GM23338 (cell line): Measurements from ENCODE around the gene PRUNE1. TPM values are rescaled to one million over a fixed set of nuclear protein-coding genes. Genes with fewer than 3 reads are reported as not detected.

Experiments used
- ATAC-seq: fragments of 200-7000 bp; cut with Tn5 transposase; 3 replicates; pipeline ENCODE4 v1.9.1; 2020
- DNase-seq: peaks from one replicate; pipeline ENCODE4 v3.0.0-alpha.2; 2015; ENCODE audit warnings: low spot score
- H2AFZ ChIP-seq: fragments of 200-600 bp; sonication (generic); 2 replicates; pipeline ENCODE4 v1.8.0; 2016; ENCODE audit warnings: antibody characterized with exemption, mild to moderate bottlenecking, moderate library complexity
- H3F3A ChIP-seq: fragments of 200-600 bp; sonication (generic); replicated peaks from 2 replicates; pipeline ENCODE4 v1.8.0; 2017; ENCODE audit warnings: antibody characterized with exemption, mixed run types, low read depth
- H3K27ac ChIP-seq: fragments of 200-600 bp; sonication (generic); 2 replicates; pipeline ENCODE4 v1.6.1; 2016; ENCODE audit warnings: low read depth
- H3K27me3 ChIP-seq: fragments of 200-600 bp; sonication (generic); 2 replicates; pipeline ENCODE4 v1.8.0; 2016; ENCODE audit warnings: mild to moderate bottlenecking, mixed run types, moderate library complexity; ENCODE audit not compliant: insufficient read depth
- H3K36me3 ChIP-seq: fragments of 200-600 bp; sonication (generic); 2 replicates; pipeline ENCODE4 v1.8.0; 2016; ENCODE audit warnings: mild to moderate bottlenecking; ENCODE audit not compliant: insufficient read depth
- H3K4me1 ChIP-seq: fragments of 200-600 bp; sonication (generic); 2 replicates; pipeline ENCODE4 v1.8.0; 2016; ENCODE audit warnings: mild to moderate bottlenecking, moderate library complexity; ENCODE audit not compliant: insufficient read depth
- H3K4me2 ChIP-seq: fragments of 200-600 bp; sonication (generic); 2 replicates; pipeline ENCODE4 v1.7.1; 2017; ENCODE audit warnings: mixed run types
- H3K4me3 ChIP-seq: fragments of 200-600 bp; sonication (generic); 2 replicates; pipeline ENCODE4 v1.6.1; 2016; ENCODE audit warnings: mixed run types
- H3K79me2 ChIP-seq: fragments of 200-600 bp; sonication (generic); replicated peaks from 2 replicates; pipeline ENCODE4 v1.8.0; 2017; ENCODE audit warnings: mild to moderate bottlenecking; ENCODE audit not compliant: insufficient read depth
- H3K9me2 ChIP-seq: fragments of 200-600 bp; sonication (generic); 2 replicates; pipeline ENCODE4 v1.8.0; 2017; ENCODE audit not compliant: insufficient read depth
- H4K20me1 ChIP-seq: fragments of 200-600 bp; sonication (generic); replicated peaks from 2 replicates; pipeline ENCODE4 v1.8.0; 2017; ENCODE audit warnings: mild to moderate bottlenecking; ENCODE audit not compliant: insufficient read depth
- H3K27ac Mint-ChIP-seq: 2 replicates; pipeline ENCODE4 v1.8.0; 2020; ENCODE audit warnings: inconsistent platforms, mild to moderate bottlenecking, moderate library complexity, mixed read lengths
- H3K27me3 Mint-ChIP-seq: 3 replicates; pipeline ENCODE4 v1.8.0; 2022; ENCODE audit warnings: low read depth, mild to moderate bottlenecking, moderate library complexity, mixed read lengths, inconsistent platforms; ENCODE audit not compliant: insufficient read depth, poor library complexity
- H3K36me3 Mint-ChIP-seq: 3 replicates; pipeline ENCODE4 v1.8.0; 2021; ENCODE audit warnings: low read depth, mild to moderate bottlenecking, inconsistent platforms, moderate library complexity, mixed read lengths
- H3K4me1 Mint-ChIP-seq: 3 replicates; pipeline ENCODE4 v1.8.0; 2020; ENCODE audit warnings: mild to moderate bottlenecking, inconsistent platforms, mixed read lengths
- H3K4me3 Mint-ChIP-seq: 3 replicates; pipeline ENCODE4 v1.8.0; 2021; ENCODE audit warnings: moderate library complexity, mild to moderate bottlenecking, inconsistent platforms, mixed read lengths
- H3K9me3 Mint-ChIP-seq: 3 replicates; pipeline ENCODE4 v1.8.0; 2020; ENCODE audit warnings: moderate library complexity, mild to moderate bottlenecking, inconsistent platforms, mixed read lengths
- CREB1 ChIP-seq: fragments of 250-450 bp; sonication (Bioruptor Pico); IDR thresholded peaks from 2 replicates; pipeline ENCODE4 v1.5.0; 2020; ENCODE audit warnings: low read depth, mild to moderate bottlenecking, moderate library complexity
- EZH2phosphoT487 ChIP-seq: fragments of 200-600 bp; sonication (generic); IDR thresholded peaks from one replicate; pipeline ENCODE4 v1.8.1; 2018; ENCODE audit warnings: antibody characterized with exemption; ENCODE audit not compliant: unreplicated experiment
- POLR2AphosphoS5 ChIP-seq: IDR thresholded peaks from 2 replicates; pipeline ENCODE4 v1.6.1; 2016; ENCODE audit warnings: antibody characterized with exemption, low read depth
- ZNF331 ChIP-seq: fragments of 250-450 bp; sonication (Bioruptor Pico); IDR thresholded peaks from 2 replicates; pipeline ENCODE4 v1.5.0; 2020; ENCODE audit warnings: low read depth, mild to moderate bottlenecking, moderate library complexity
- polyA plus RNA-seq: library from polyadenylated mRNA; unstranded; fragments of >200 nt; fragmentation: Nextera tagmentation; extraction: Ambion mirVana; gene quantifications from 2 replicates; pipeline ENCODE4 v1.2.1, GENCODE V29; 2016
- total RNA-seq: library from RNA; depleted of rRNA; stranded (reverse); fragments of >200 nt; shearing (Covaris generic); gene quantifications from 2 replicates; pipeline ENCODE4 v1.2.3, GENCODE V29; 2014
- TF ChIP-seq, protein P1 (sequence below): fragments of 250-450 bp; sonication (Bioruptor Pico); IDR thresholded peaks from 2 replicates; pipeline ENCODE4 v1.5.0; 2020; ENCODE audit warnings: mild to moderate bottlenecking, moderate library complexity
- TF ChIP-seq, protein P2 (sequence below): IDR thresholded peaks from one replicate; pipeline ENCODE4 v1.6.1; 2018; ENCODE audit warnings: antibody characterized with exemption; ENCODE audit not compliant: unreplicated experiment
- TF ChIP-seq, protein P3 (sequence below), 2 experiments: fragments of 200-600 bp in 1 of 2; sonication (generic) in 1 of 2; conservative IDR thresholded peaks; 2 replicates each; pipeline versions ENCODE4 v1.5.1 to v1.6.1; 2016 to 2017; ENCODE audit warnings: antibody characterized with exemption in 2 of 2, low read depth in 2 of 2, mild to moderate bottlenecking in 2 of 2, moderate library complexity in 1 of 2
- TF ChIP-seq, protein P4 (sequence below): IDR thresholded peaks from 2 replicates; pipeline ENCODE4 v1.6.1; 2016; ENCODE audit warnings: antibody characterized with exemption

PRUNE1 gene
- total and polyA plus RNA-seq, 2 experiments from 2014 or later: 14.7 to 33.2 TPM

DNA sequence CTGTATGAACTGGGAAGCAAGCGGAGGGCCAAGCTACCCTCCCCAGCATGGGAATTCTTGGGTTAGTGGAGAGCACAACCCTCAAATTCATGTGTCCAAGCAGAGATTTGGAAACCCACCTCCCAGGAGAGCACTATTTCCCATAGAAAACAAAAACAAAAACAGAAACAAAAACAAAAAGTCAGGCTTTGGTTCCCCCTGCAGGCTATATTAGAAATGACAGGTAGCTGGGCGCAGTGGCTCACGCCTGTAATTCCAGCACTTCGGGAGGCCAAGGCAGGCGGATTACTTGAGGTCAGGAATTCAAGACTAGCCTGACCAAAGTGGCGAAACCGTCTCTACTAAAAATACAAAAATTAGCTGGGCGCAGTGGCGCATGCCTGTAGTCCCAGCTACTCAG is 12.4 kb upstream of the PRUNE1 start:
- no peak overlapping the region for H3K4me3 ChIP-seq
- Mint-ChIP-seq H3K4me1 (peaks cover 6% of the 10 kb centered on the region; the same call in 2 of the 3 replicates), H3K27me3 (peaks cover 10% of the 10 kb centered on the region), H3K36me3 (peaks cover 3% of the 10 kb centered on the region; the same call in 2 of the 3 replicates), H3K4me3 (no peak overlapping the region), H3K9me3 (no peaks in the 10 kb centered on the region), H3K27ac (peak overlapping the region; percentile 9)
- H3K9me2 ChIP-seq: no peaks in the 10 kb centered on the region
- no peaks in the 10 kb centered on the region for H3K79me2 ChIP-seq
- H2AFZ ChIP-seq: no peak overlapping the region
- no peaks in the 10 kb centered on the region for H3K4me1 ChIP-seq
- H4K20me1 ChIP-seq: no peaks in the 10 kb centered on the region
- peak overlapping the region; percentile 59; the same call in 1 of the 2 replicates for H3K27ac ChIP-seq
- no peaks in the 10 kb centered on the region for H3K36me3 ChIP-seq
- no peak for TF ChIP-seq CREB1 (CRISPR knock-in tag)
- no peak for TF ChIP-seq ZNF331 (CRISPR knock-in tag)
- no peak for TF ChIP-seq EZH2phosphoT487
- TF ChIP-seq, protein P1, sequence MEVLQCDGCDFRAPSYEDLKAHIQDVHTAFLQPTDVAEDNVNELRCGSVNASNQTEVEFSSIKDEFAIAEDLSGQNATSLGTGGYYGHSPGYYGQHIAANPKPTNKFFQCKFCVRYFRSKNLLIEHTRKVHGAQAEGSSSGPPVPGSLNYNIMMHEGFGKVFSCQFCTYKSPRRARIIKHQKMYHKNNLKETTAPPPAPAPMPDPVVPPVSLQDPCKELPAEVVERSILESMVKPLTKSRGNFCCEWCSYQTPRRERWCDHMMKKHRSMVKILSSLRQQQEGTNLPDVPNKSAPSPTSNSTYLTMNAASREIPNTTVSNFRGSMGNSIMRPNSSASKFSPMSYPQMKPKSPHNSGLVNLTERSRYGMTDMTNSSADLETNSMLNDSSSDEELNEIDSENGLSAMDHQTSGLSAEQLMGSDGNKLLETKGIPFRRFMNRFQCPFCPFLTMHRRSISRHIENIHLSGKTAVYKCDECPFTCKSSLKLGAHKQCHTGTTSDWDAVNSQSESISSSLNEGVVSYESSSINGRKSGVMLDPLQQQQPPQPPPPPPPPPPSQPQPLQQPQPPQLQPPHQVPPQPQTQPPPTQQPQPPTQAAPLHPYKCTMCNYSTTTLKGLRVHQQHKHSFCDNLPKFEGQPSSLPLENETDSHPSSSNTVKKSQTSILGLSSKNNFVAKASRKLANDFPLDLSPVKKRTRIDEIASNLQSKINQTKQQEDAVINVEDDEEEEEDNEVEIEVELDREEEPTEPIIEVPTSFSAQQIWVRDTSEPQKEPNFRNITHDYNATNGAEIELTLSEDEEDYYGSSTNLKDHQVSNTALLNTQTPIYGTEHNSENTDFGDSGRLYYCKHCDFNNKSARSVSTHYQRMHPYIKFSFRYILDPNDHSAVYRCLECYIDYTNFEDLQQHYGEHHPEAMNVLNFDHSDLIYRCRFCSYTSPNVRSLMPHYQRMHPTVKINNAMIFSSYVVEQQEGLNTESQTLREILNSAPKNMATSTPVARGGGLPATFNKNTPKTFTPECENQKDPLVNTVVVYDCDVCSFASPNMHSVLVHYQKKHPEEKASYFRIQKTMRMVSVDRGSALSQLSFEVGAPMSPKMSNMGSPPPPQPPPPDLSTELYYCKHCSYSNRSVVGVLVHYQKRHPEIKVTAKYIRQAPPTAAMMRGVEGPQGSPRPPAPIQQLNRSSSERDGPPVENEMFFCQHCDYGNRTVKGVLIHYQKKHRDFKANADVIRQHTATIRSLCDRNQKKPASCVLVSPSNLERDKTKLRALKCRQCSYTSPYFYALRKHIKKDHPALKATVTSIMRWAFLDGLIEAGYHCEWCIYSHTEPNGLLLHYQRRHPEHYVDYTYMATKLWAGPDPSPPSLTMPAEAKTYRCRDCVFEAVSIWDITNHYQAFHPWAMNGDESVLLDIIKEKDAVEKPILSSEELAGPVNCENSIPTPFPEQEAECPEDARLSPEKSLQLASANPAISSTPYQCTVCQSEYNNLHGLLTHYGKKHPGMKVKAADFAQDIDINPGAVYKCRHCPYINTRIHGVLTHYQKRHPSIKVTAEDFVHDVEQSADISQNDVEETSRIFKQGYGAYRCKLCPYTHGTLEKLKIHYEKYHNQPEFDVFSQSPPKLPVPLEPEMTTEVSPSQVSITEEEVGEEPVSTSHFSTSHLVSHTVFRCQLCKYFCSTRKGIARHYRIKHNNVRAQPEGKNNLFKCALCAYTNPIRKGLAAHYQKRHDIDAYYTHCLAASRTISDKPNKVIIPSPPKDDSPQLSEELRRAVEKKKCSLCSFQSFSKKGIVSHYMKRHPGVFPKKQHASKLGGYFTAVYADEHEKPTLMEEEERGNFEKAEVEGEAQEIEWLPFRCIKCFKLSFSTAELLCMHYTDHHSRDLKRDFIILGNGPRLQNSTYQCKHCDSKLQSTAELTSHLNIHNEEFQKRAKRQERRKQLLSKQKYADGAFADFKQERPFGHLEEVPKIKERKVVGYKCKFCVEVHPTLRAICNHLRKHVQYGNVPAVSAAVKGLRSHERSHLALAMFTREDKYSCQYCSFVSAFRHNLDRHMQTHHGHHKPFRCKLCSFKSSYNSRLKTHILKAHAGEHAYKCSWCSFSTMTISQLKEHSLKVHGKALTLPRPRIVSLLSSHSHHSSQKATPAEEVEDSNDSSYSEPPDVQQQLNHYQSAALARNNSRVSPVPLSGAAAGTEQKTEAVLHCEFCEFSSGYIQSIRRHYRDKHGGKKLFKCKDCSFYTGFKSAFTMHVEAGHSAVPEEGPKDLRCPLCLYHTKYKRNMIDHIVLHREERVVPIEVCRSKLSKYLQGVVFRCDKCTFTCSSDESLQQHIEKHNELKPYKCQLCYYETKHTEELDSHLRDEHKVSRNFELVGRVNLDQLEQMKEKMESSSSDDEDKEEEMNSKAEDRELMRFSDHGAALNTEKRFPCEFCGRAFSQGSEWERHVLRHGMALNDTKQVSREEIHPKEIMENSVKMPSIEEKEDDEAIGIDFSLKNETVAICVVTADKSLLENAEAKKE (CRISPR knock-in tag): no peak
- TF ChIP-seq, protein P2, sequence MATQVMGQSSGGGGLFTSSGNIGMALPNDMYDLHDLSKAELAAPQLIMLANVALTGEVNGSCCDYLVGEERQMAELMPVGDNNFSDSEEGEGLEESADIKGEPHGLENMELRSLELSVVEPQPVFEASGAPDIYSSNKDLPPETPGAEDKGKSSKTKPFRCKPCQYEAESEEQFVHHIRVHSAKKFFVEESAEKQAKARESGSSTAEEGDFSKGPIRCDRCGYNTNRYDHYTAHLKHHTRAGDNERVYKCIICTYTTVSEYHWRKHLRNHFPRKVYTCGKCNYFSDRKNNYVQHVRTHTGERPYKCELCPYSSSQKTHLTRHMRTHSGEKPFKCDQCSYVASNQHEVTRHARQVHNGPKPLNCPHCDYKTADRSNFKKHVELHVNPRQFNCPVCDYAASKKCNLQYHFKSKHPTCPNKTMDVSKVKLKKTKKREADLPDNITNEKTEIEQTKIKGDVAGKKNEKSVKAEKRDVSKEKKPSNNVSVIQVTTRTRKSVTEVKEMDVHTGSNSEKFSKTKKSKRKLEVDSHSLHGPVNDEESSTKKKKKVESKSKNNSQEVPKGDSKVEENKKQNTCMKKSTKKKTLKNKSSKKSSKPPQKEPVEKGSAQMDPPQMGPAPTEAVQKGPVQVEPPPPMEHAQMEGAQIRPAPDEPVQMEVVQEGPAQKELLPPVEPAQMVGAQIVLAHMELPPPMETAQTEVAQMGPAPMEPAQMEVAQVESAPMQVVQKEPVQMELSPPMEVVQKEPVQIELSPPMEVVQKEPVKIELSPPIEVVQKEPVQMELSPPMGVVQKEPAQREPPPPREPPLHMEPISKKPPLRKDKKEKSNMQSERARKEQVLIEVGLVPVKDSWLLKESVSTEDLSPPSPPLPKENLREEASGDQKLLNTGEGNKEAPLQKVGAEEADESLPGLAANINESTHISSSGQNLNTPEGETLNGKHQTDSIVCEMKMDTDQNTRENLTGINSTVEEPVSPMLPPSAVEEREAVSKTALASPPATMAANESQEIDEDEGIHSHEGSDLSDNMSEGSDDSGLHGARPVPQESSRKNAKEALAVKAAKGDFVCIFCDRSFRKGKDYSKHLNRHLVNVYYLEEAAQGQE: no peak
- TF ChIP-seq, protein P3, sequence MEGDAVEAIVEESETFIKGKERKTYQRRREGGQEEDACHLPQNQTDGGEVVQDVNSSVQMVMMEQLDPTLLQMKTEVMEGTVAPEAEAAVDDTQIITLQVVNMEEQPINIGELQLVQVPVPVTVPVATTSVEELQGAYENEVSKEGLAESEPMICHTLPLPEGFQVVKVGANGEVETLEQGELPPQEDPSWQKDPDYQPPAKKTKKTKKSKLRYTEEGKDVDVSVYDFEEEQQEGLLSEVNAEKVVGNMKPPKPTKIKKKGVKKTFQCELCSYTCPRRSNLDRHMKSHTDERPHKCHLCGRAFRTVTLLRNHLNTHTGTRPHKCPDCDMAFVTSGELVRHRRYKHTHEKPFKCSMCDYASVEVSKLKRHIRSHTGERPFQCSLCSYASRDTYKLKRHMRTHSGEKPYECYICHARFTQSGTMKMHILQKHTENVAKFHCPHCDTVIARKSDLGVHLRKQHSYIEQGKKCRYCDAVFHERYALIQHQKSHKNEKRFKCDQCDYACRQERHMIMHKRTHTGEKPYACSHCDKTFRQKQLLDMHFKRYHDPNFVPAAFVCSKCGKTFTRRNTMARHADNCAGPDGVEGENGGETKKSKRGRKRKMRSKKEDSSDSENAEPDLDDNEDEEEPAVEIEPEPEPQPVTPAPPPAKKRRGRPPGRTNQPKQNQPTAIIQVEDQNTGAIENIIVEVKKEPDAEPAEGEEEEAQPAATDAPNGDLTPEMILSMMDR (conservative IDR thresholded peaks at IDR 0.05; ENCODE audit: low read depth in 2 of 2): peak; percentile 77 to 94
- TF ChIP-seq POLR2AphosphoS5: no peak
- TF ChIP-seq, protein P4, sequence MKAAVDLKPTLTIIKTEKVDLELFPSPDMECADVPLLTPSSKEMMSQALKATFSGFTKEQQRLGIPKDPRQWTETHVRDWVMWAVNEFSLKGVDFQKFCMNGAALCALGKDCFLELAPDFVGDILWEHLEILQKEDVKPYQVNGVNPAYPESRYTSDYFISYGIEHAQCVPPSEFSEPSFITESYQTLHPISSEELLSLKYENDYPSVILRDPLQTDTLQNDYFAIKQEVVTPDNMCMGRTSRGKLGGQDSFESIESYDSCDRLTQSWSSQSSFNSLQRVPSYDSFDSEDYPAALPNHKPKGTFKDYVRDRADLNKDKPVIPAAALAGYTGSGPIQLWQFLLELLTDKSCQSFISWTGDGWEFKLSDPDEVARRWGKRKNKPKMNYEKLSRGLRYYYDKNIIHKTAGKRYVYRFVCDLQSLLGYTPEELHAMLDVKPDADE: no peak
- no peaks in the 10 kb centered on the region for H3K27me3 ChIP-seq
- H3K4me2 ChIP-seq: no peak overlapping the region
- peak; percentile 66 for DNase-seq
- ATAC-seq: peak; percentile 74
- H3F3A ChIP-seq: no peaks in the 10 kb centered on the region
